ENCODE data around the gene TP53RK. TPM values are rescaled to one million over a fixed set of nuclear protein-coding genes. Genes with fewer than 3 reads are reported as not detected.

Gene TP53RK
- total and polyA plus RNA-seq, 2 of the 4 experiments (the other 2 are of a cell fraction) = 8.7 to 10.6 TPM

- Histone ChIP-seq H2BK20ac (ENCODE audit: low read depth, low read length) (0 out of 2 replicates have a peak overlapping the region, but pooled peaks have one; percentile 9), H3K4me2 (ENCODE audit: low read depth, low read length) (peak overlapping the region; percentile 48; the same call in 1 of the 2 replicates), H3K14ac (replicated peaks; ENCODE audit: low read depth, low read length) (no peak overlapping the region), H3K4me1 (ENCODE audit: control insufficient read depth, insufficient read depth, low read length) (peaks cover 11% of the 10 kb centered on the region), H2AFZ (replicated peaks; ENCODE audit: low read length, poor library complexity) (peak overlapping the region; percentile 56), H2AK5ac (ENCODE audit: low read depth, low read length) (no peak overlapping the region; the same call in 1 of the 2 replicates), H3K18ac (ENCODE audit: low read depth, low read length) (no peak overlapping the region; the same call in 1 of the 2 replicates), H3K79me1 (ENCODE audit: low read depth in 1 of 2, low read length in 2 of 2) (no peaks in the 10 kb centered on the region), H4K20me1 (ENCODE audit: insufficient read depth, low read length) (no peaks in the 10 kb centered on the region), H4K5ac (ENCODE audit: low read depth, low read length) (peak overlapping the region; percentile 25; the same call in 1 of the 2 replicates), H3K36me3 (ENCODE audit: control insufficient read depth, insufficient read depth, low read length) (no peaks in the 10 kb centered on the region), H3K9me3 (ENCODE audit: control insufficient read depth, insufficient read depth, low read length) (no peaks in the 10 kb centered on the region), H4K91ac (ENCODE audit: insufficient read depth, low read depth, low read length) (no peak overlapping the region), H2BK15ac (ENCODE audit: low read depth, low read length) (peak overlapping the region; percentile 25; the same call in 1 of the 3 replicates), H3K4me3 (ENCODE audit: insufficient read depth, low read depth, low read length) (no peak overlapping the region), H3K27me3 (ENCODE audit: control insufficient read depth, insufficient read depth, low read length) (no peaks in the 10 kb centered on the region), H3K23ac (ENCODE audit: low read depth, low read length) (no peak overlapping the region), H2BK5ac (ENCODE audit: low read depth, low read length, poor library complexity, severe bottlenecking) (peak overlapping the region; percentile 17), H3K56ac (ENCODE audit: extremely low read depth, insufficient read depth, low read length) (no peak overlapping the region), H4K8ac (ENCODE audit: low read depth in 2 of 2, low read length in 2 of 2) (peak overlapping the region in 1 of 2 experiments; percentile 34; a peak in 1 of 4 replicates), H3K4ac (ENCODE audit: low read depth, low read length) (peak overlapping the region; percentile 2; the same call in 1 of the 2 replicates), H2BK120ac (ENCODE audit: low read depth, low read length) (peak overlapping the region; percentile 18; the same call in 1 of the 2 replicates), H2AK9ac (replicated peaks; ENCODE audit: low read depth, low read length, poor library complexity) (no peak overlapping the region), H3K9me1 (ENCODE audit: insufficient read depth, low read length) (peaks cover 12% of the 10 kb centered on the region), H3K27ac (ENCODE audit: insufficient read depth, low read length) (no peak overlapping the region; the same call in 1 of the 2 replicates), H3K9ac (ENCODE audit: low read depth, low read length) (no peak overlapping the region)
- intact Hi-C loops (cut with micrococcal nuclease) (no loop called here), dilution Hi-C loops (cut with HindIII; ENCODE audit: low sequenced_read_pairs, unreplicated experiment) (no loop called here), in situ Hi-C loops (cut with MboI; ENCODE audit: low sequenced_read_pairs) (no loop called here)
- no TSS peak for BruUV-seq (replicated peaks)
- CTCF ChIA-PET = no interaction called here
- peak; percentile 69 for DNase-seq
- ATAC-seq (ENCODE audit: low read depth) = peak; percentile 48
- POLR2A ChIA-PET (ENCODE audit: unreplicated experiment) = no interaction called here
- TF ChIP-seq RFX5 (IDR thresholded peaks at IDR 0.05; ENCODE audit: low read depth, low read length) (no peak), FOS (IDR thresholded peaks at IDR 0.05; ENCODE audit: low read depth, low read length) (no peak), CEBPB (IDR thresholded peaks at IDR 0.05; ENCODE audit: low read depth, low read length) (peak; percentile 45; the same call in 1 of the 2 replicates), RAD21 (IDR thresholded peaks at IDR 0.05; ENCODE audit: low read length) (no peak), ELK1 (IDR thresholded peaks at IDR 0.05; ENCODE audit: borderline replicate concordance, low read depth, low read length) (no peak)
- WGBS, 2 experiments (ENCODE audit: extremely low coverage in 2 of 2, insufficient read length in 1 of 2) = 20% methylated on average over 1 of the region's 3 CpGs; no CpG with 5 or more reads in 1 of the 2 experiments
These were observed 6.6 kb upstream of the TP53RK start for GRCh38 chr20:46695892-46696291.

Measured in IMR-90 (cell line).